Psoas muscle (tissue), 8 donors: ENCODE measurements around the gene MBP. TPM values are rescaled to one million over a fixed set of nuclear protein-coding genes. Genes with fewer than 3 reads are reported as not detected.

Source experiments
- ATAC-seq, 4 donors: fragments of 200-7000 bp; cut with Tn5 transposase; one replicate each; pipeline ENCODE4 v1.9.1; 2020; ENCODE audit warnings: moderate library complexity in 3 of 4, mild to moderate bottlenecking in 2 of 4
- DNase-seq, 2 donors: peaks; one replicate each; pipeline ENCODE4 v3.0.0-alpha.2; 2020
- H3K27ac ChIP-seq: fragments of 200-600 bp; one replicate; pipeline ENCODE4 v1.8.0; 2022
- H3K27me3 ChIP-seq, 3 donors: fragments of 200-600 bp in 1 of 3; one replicate each; pipeline versions ENCODE4 v1.6.1 to v1.8.0; 2013 to 2022; ENCODE audit warnings: low read length in 2 of 3, mild to moderate bottlenecking in 2 of 3, moderate library complexity in 1 of 3; ENCODE audit not compliant: insufficient read depth in 3 of 3
- H3K36me3 ChIP-seq, 2 donors: fragments of 200-600 bp in 1 of 2; one replicate each; pipeline versions ENCODE4 v1.6.1 to v1.8.0; 2013 to 2022; ENCODE audit warnings: low read depth in 1 of 2, mild to moderate bottlenecking in 1 of 2, moderate library complexity in 1 of 2; ENCODE audit not compliant: insufficient read depth in 1 of 2
- H3K4me1 ChIP-seq: fragments of 200-600 bp; one replicate; pipeline ENCODE4 v1.8.0; 2022
- H3K4me3 ChIP-seq: fragments of 200-600 bp; one replicate; pipeline ENCODE4 v1.8.0; 2022; ENCODE audit warnings: mild to moderate bottlenecking
- H3K9me3 ChIP-seq: fragments of 200-600 bp; one replicate; pipeline ENCODE4 v1.8.0; 2022
- WGBS, 3 donors: extraction: QIAGEN DNeasy Blood & Tissue Kit; methylation state at CpG; one replicate each; pipeline versions ENCODE4 v1.1.6 to v1.1.7; 2013; 5-methylcytosine and 5-hydroxymethylcytosine counted together
- intact Hi-C, 2 donors: fragments of 100-400 bp; cut with DNase I; formaldehyde crosslinking; loops; one replicate each; pipeline versions ENCODE4 v1.11.0 to v1.14.2; 2022
- polyA plus RNA-seq, 3 donors: library from polyadenylated mRNA; stranded (reverse); fragments of 200-250 nt; gene quantifications; one replicate each; pipeline ENCODE4 v1.2.3, GENCODE V29; 2013
- total RNA-seq, 4 donors: library from RNA; stranded (reverse); fragmentation: NEBNext Ultra II Directional in 2 of 4; extraction: Animal tissue kit (Norgen Biotek cat#: 25700) in 2 of 4; gene quantifications; one replicate each; pipeline versions ENCODE4 v1.2.1 to v1.2.4, GENCODE V29; 2021 to 2023
- TF ChIP-seq, protein P1 (sequence below): fragments of 200-600 bp; IDR thresholded peaks from one replicate; pipeline ENCODE4 v1.8.0; 2022; ENCODE audit warnings: antibody characterized with exemption
- donor health status: healthy with polysubstance abuse.
- donor health status: DM: no; HTN: no; CAD: no; lungs with moderate emphysema.
- donor health status: Bipolar disorder and iron deficiency.
- donor health status: healthy.
- donor health status: DM: yes; HTN: yes; CAD: no.
- donor health status: DM: no; HTN: no; CAD: no.
- donor health status: DM: no; HTN: no; CAD: no.
- donor health status: DM: yes; HTN: yes; CAD: no.

The MBP gene
- total and polyA plus RNA-seq, 7 donors, result 16.4 to 88.2 (median 51.6) TPM

DNA sequence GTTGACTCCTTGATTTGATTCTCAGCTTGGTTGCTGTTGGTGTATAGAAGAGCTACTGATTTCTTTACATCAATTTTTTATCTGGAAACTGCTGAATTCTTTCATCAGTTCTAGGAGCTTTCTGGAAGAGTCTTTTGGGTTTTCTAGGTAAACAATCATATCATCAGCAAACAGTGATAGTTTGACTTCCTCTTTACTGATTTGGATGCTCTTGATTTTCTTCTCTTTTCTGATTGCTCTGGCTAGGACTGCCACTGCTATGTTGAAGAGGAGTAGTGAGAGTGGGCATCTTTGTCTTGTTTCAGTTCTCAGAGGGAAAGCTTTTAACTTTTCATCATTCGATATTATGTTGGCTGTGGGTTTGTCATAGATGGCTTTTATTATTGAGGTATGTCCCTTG lies 169.7 kb downstream of the MBP start:
- peaks cover 0 to 35% of the 10 kb centered on the region in 2 donors for H3K36me3 ChIP-seq
- ATAC-seq, result no peak
- intact Hi-C loops, result no loop called here
- H3K4me3 ChIP-seq, result no peak overlapping the region
- no peaks in the 10 kb centered on the region for H3K27me3 ChIP-seq
- TF ChIP-seq, protein P1, sequence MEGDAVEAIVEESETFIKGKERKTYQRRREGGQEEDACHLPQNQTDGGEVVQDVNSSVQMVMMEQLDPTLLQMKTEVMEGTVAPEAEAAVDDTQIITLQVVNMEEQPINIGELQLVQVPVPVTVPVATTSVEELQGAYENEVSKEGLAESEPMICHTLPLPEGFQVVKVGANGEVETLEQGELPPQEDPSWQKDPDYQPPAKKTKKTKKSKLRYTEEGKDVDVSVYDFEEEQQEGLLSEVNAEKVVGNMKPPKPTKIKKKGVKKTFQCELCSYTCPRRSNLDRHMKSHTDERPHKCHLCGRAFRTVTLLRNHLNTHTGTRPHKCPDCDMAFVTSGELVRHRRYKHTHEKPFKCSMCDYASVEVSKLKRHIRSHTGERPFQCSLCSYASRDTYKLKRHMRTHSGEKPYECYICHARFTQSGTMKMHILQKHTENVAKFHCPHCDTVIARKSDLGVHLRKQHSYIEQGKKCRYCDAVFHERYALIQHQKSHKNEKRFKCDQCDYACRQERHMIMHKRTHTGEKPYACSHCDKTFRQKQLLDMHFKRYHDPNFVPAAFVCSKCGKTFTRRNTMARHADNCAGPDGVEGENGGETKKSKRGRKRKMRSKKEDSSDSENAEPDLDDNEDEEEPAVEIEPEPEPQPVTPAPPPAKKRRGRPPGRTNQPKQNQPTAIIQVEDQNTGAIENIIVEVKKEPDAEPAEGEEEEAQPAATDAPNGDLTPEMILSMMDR, result no peak
- H3K27ac ChIP-seq, result no peak overlapping the region
- no peak for DNase-seq
- 92 to 100% (median 98%) methylated on average over 1 of the region's 1 CpG for WGBS, 3 donors
- H3K9me3 ChIP-seq, result no peaks in the 10 kb centered on the region
- no peaks in the 10 kb centered on the region for H3K4me1 ChIP-seq

DNA sequence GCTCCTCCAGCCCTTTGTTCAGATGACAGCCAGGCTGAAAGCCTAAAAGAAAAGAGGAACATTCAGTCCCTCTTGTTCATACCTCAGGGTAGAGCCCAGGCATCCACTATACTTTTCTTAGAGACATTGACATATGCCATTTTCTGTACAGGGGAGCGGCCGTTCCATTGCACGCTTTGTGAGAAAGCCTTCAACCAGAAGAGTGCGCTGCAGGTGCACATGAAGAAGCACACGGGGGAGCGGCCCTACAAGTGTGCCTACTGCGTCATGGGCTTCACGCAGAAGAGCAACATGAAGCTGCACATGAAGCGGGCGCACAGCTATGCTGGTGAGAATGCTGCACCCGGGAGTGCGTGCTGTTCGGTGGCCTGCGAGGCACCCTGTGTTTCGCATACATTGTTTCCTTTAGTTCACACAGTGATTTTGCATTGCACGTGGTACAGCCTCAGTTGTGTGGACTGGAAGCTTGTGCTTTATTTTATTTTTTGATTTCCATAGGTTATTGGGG lies 172.0 kb downstream of the MBP start:
- Histone ChIP-seq H3K27me3 (no peaks in the 10 kb centered on the region), H3K4me3 (no peak overlapping the region), H3K9me3 (no peaks in the 10 kb centered on the region), H3K4me1 (no peaks in the 10 kb centered on the region), H3K27ac (no peak overlapping the region), H3K36me3 (peaks cover 0 to 57% of the 10 kb centered on the region in 2 donors)
- intact Hi-C loops, result loop anchor here in 1 of 2 donors (1.0 kb wide), 1 partner anchor 25 kb away; no protein-coding TSS in a partner anchor
- ATAC-seq (no peak), DNase-seq (no peak)
- 94 to 98% (median 96%) methylated on average over 16 of the region's 16 CpGs for WGBS, 3 donors
- TF ChIP-seq, protein P1, result no peak

DNA sequence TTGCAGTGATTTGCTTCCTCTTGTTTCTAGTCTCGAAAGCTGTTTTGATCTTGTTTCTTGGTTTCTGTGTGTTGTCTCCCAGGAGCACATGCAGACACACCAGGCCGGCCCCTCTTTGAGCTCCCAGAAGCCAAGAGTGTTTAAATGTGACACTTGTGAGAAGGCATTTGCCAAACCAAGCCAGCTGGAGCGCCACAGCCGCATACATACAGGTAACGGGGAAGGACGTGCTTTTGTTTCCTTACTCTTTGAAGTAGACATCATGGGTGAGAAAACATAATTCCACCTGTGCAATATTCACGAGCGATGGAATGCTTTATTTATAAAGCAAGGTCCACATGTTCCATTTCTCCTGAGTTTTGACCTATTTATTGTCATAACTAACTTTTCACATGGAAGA lies 173.0 kb downstream of the MBP start:
- Histone ChIP-seq H3K27me3 (no peaks in the 10 kb centered on the region), H3K36me3 (peaks cover 0 to 59% of the 10 kb centered on the region in 2 donors), H3K27ac (no peak overlapping the region), H3K9me3 (no peaks in the 10 kb centered on the region), H3K4me1 (no peaks in the 10 kb centered on the region), H3K4me3 (no peak overlapping the region)
- intact Hi-C loops, result loop anchor here in 1 of 2 donors (1.0 kb wide), 1 partner anchor 26 kb away; no protein-coding TSS in a partner anchor
- WGBS, 3 donors, result 89 to 94% (median 91%) methylated on average over 8 of the region's 8 CpGs
- no peak for DNase-seq
- TF ChIP-seq, protein P1, result no peak
- no peak for ATAC-seq

DNA sequence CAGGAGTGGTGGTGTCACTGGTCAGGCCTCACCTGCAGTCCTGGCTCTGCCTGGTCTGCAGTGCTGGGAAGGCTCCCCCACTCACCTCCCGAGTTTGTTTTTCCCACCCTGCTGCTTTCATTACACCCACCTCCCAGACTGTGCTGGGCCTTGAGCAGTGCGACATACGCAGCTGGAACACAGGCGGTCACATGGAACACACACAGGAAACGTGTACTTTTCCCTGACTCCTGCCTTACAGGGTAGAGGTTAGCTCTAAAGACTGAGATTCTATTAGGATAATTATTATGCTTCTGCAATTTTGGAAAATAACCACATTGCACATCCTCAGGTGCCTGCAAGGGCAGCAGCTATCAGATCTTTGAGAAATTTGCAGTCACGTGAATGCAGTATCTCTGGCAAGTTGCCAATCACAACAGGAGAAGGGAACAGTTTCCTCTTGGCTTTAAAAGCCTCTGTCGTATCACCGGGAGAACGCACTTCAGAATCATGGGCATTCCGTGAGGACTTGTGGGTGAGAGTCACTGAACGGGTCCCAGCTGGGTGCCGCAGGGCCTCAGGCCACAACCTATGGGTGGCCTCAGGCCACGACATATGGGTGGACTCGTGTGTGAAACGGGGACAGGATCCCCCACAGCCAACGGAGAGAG lies 173.8 kb downstream of the MBP start:
- no peak for ATAC-seq

More for the DNA sequence above, 173.8 kb downstream of the MBP start:
- Histone ChIP-seq H3K27me3 (no peaks in the 10 kb centered on the region), H3K4me1 (peaks cover 3% of the 10 kb centered on the region), H3K9me3 (no peaks in the 10 kb centered on the region), H3K4me3 (no peak overlapping the region), H3K36me3 (peaks cover 0 to 62% of the 10 kb centered on the region in 2 donors), H3K27ac (no peak overlapping the region)
- no peak for DNase-seq
- TF ChIP-seq, protein P1, result no peak
- WGBS, 3 donors, result 69 to 71% (median 71%) methylated on average over 16 of the region's 16 CpGs
- intact Hi-C loops, result no loop called here
